HG03342 (cell line): ENCODE results near the gene NBEA.

Experiments
- ATAC-seq: cut with Tn5 transposase; IDR thresholded peaks from one replicate; pipeline ENCODE4 v1.9.1; 2021; ENCODE audit warnings: mild to moderate bottlenecking, moderate library complexity; ENCODE audit not compliant: unreplicated experiment

NBEA gene

DNA sequence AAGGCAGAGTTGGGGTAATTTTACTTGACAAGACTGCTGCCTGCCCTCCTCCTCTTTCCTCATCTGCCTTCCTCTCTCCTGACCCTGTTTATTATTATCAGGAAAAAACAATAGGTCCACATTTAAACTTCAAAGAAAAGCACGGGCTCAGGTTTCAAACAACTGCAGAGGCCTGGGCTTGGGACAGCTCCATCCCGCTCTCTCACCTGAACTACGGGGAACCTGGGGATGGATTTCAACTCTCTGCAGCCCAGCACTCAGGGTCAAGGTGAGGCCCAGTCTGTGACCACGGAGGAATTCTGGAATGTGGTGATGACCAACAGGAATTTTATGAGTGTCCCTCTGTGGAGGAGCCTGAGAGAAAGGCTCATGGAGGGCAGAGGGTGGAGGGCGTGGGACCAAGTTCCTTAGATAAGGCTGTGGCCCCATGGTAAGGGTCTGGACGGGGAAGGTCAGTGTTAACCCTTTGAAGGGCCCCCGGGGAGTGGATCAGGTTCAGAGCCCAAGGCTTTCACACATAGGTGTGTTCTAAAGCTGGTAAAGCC lies 755.2 kb downstream of the NBEA start:
- no peak for ATAC-seq

- no peak for ATAC-seq
Observed at GRCh38 chr13:35698911-35699576, 757.0 kb downstream of the NBEA start.

DNA sequence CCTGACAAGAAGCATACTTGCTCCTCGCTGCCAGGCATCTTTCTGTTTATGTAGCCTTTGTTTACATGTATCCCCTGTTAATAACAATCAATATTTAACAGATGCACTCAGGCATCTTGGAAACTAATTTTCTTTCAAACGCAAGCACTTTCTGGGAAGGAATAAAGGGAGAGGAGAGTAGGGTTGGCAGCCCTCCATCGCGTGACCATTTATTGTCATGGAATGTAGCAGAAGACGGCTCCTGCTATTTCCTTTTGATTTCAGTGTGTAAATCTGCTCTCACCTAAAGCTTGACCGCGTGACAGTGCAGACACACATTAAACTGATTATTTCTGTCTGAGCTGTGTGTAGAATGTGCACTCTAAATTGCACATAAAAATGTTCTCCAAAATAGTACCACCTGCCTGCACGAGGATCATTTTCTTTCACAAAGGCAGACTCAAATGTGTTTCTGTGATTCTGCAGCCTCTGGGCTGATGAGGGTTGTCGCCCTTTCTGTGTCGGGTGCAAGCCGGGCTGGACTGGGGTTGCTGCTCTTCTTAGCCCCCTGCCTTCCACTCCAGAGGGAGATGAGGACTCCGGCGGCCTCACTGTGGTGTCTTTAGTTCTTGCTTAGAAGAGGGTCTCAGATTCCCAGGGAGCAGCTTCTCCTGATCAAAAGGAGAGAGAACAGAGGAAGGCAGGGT lies 757.9 kb downstream of the NBEA start:
- ATAC-seq: no peak

- ATAC-seq: no peak
Observed at GRCh38 chr13:35700671-35701070, 758.6 kb downstream of the NBEA start.

DNA sequence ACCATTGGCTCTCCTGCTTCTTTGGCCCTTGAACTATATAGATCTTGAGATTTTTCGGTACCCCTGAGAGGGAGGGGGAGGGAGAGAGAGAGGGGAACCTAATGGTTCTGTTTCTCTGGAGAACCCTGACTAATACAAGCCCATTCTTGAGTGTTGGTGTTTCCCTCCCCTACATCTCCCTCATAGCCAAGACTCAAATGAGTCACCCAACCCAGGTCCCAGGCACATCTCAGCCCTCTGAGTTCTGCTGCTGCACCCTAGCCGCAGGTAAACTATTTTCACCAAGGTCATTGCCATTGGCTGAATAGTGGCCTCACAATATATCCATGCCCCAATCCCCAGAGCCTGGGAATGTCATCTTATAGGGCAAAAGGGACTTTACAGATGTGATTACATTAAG lies 760.2 kb downstream of the NBEA start:
- ATAC-seq: no peak

- ATAC-seq: no peak
Observed at GRCh38 chr13:35703061-35703460, 761.0 kb downstream of the NBEA start.

DNA sequence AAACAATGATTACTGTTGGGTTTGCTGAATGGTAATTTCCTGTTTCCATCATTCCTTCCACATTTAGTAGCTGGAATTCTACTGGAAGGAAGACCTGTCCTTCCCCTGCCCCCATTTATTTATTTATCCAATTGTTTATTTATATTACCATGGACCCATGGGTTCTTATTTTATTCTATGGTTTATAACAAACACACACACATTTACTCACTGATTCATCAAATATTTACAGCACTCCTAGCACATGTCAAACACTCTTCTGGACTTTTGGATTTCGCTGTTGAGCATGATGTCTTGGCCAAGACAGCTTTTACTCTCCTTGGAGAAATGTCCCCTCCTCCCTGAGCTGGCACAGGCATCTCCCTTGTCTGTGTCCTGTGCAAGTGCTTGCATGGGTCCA lies 762.3 kb downstream of the NBEA start:
- no peak for ATAC-seq

- no peak for ATAC-seq
Observed at GRCh38 chr13:35706281-35706680, 764.2 kb downstream of the NBEA start.

- ATAC-seq: no peak
Observed at GRCh38 chr13:35706721-35707120, 764.7 kb downstream of the NBEA start.

DNA sequence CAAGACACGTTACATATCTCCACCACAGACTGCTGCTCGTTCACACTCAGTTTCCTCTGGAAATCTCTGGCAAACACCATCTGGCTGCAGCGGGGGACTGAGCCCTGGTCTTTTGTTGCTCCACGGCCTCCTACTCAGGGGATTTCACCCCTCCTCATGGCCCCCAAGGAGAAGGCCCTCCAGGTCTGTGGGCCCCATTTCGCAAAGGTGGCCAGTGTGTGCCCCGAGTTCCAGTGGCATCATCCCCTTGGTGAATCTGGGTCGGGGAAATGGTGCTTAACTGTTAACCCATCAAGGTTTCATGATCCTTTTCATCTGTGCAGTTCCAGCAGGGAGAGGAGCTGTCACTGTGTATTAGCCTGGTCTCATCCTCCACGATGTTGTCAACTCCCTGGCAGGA lies 769.8 kb downstream of the NBEA start:
- no peak for ATAC-seq

GRCh38 chr13:35712907-35713761 lies 771.1 kb downstream of the NBEA start:
- ATAC-seq: no peak

DNA sequence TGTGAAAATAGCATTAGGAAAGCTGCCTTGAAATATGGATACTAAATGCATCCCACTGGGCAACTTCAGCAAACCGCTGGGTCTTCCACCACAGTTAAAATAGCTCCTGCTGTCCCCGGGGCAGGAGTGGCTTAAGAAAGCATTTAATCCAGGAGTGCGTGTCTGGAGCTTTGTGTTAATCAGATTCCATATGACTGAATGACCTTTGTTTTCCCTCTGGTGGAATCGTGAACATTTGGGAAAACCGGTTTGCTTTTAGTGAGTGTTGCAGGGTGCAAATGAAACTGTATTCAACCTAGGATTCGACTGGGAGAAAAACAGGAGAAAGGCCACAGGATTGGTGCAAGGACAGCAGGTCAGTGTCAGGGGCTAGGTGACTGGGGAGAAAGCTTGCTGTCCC lies 772.1 kb downstream of the NBEA start:
- ATAC-seq: no peak

DNA sequence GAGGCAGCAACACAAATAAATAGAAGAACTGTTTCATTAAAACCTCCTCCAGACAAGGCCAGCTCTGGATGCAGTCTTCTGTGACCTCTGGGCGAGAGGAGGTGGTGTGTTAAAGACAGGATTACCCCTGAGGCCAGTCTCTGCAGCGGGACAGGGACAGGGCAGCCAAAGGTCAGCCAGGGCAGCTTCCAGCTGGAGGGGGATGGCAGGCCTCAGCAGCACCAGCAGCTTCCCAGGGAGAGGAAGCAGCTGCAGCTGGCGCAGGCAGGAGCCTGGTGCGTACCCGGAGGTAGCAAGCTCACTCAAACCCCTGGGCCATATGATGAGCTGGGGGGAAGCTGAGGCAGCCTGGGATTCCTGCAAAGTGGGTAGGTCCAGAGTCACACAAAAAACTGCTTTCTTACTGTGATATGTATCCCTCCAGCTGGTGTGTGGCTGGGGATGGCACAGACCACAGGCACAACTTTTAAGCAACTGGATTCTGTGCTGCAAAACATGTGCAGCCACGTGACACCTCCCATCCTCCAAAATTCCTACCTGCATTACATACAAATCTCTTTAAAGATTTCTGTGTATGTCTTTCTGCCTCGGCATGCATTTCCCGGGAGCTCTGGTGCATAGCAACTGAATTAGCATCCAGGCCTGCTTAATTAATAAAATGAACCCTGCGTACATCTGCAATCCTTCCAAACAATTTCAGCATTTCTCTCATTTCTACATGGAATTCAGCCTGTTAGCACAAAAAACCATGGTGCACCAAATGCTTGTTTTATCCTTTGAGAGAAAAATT lies 772.7 kb downstream of the NBEA start:
- ATAC-seq: no peak

- ATAC-seq: no peak
Observed at GRCh38 chr13:35716186-35716585, 774.1 kb downstream of the NBEA start.

DNA sequence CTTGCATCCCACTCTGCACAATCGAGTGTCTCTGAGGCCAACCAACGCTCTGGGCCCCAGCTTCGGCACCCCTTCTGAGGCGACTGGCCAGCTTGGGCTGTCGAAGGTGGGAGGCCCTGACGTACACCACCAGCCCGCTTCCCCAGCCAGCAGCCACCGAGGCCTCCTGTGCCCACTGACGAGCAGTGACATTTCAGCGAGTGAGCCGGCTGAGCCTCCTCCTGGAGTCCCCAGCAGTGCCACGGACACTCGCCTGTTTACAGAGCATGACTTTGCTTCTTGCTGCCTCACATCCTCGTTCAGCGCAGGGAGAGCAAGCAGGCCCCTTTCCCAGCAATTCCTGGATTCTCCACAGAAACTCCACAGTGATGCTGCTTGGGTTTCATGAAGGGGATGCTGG lies 774.7 kb downstream of the NBEA start:
- no peak for ATAC-seq

GRCh38 chr13:35718084-35718483 lies 776.0 kb downstream of the NBEA start:
- no peak for ATAC-seq

DNA sequence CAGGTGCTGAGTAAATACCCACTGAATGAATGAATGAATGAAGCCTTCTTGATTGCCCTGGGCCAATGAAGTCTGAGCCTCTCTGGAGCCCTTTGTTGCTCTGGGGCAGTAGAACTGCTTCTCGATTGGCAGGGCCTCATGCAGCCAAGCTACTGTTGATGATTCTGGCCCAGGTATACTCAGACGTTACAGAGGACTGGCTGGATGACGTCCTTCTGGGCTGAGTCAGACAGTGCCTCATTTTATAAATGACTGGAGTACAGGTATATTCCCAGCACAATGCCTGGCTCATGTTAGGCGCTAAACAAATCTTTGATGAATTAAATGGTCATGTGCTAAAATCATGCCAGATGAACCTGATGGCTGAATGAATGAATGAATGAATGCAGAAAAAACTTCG lies 778.2 kb downstream of the NBEA start:
- ATAC-seq: no peak

GRCh38 chr13:35720690-35721554 lies 778.9 kb downstream of the NBEA start:
- no peak for ATAC-seq
